H1 (cell line): ENCODE measurements around the gene WDR64.

Source experiments
- CTCF ChIP-seq, 3 experiments: IDR thresholded peaks; 1 replicate in 2 of 3; 2 replicates in 1 of 3; pipeline versions ENCODE4 v1.5.1 to v1.6.1; 2011; ENCODE audit warnings: low read length in 3 of 3, mild to moderate bottlenecking in 3 of 3, inconsistent platforms in 2 of 3, low read depth in 1 of 3, moderate library complexity in 1 of 3; ENCODE audit not compliant: insufficient read depth in 1 of 3; ENCODE audit errors: control extremely low read depth in 1 of 3
- EGR1 ChIP-seq: IDR thresholded peaks from 2 replicates; pipeline ENCODE4 v1.6.1; 2011; ENCODE audit warnings: low read depth, low read length, borderline replicate concordance
- JUN ChIP-seq: IDR thresholded peaks from 2 replicates; pipeline ENCODE4 v1.6.1; 2011; ENCODE audit warnings: low read depth, mild to moderate bottlenecking, improper control_type of control experiment, low read length
- MAX ChIP-seq: IDR thresholded peaks from 2 replicates; pipeline ENCODE4 v1.6.1; 2012; ENCODE audit warnings: inconsistent platforms
- RAD21 ChIP-seq, 2 experiments: IDR thresholded peaks in 1 of 2; conservative IDR thresholded peaks in 1 of 2; 2 replicates each; pipeline ENCODE4 v1.6.1; 2011; ENCODE audit warnings: low read depth in 2 of 2, low read length in 2 of 2, improper control_type of control experiment in 1 of 2, inconsistent platforms in 1 of 2, mild to moderate bottlenecking in 1 of 2, moderate library complexity in 1 of 2
- SIN3A ChIP-seq, 2 experiments: IDR thresholded peaks in 1 of 2; conservative IDR thresholded peaks in 1 of 2; 2 replicates each; pipeline ENCODE4 v1.6.1; 2011 to 2012; ENCODE audit warnings: low read length in 2 of 2, improper control_type of control experiment in 1 of 2, low read depth in 1 of 2, mild to moderate bottlenecking in 1 of 2

GRCh38 chr1:241767737-241768136 is 115.7 kb downstream of the WDR64 start:
- TF ChIP-seq MAX (no peak), SIN3A (conservative IDR thresholded peaks at IDR 0.05 in 1 of 2, IDR thresholded peaks at IDR 0.05 in 1 of 2; ENCODE audit: low read depth in 1 of 2, low read length in 2 of 2) (no peak), EGR1 (no peak), CTCF (IDR thresholded peaks at IDR 0.05; ENCODE audit: control extremely low read depth in 1 of 3, insufficient read depth in 1 of 3, low read depth in 1 of 3, low read length in 3 of 3) (no peak), JUN (no peak), RAD21 (IDR thresholded peaks at IDR 0.05 in 1 of 2, conservative IDR thresholded peaks at IDR 0.05 in 1 of 2; ENCODE audit: low read depth in 2 of 2, low read length in 2 of 2) (no peak)
